ENCODE results near the gene SMIM26.
"Not testable (repeated sequence)": the region's sequence is repeated elsewhere in the genome, so short reads cannot be mapped to it uniquely, and the experiment has no call there.

The SMIM26 gene

GRCh38 chr20:18566892-18567738, at the start of gene SMIM26:
SMIM26 (plus strand) TSS chr20:18567432; CDS start chr20:18567479, 47 bp downstream.
- Histone ChIP-seq H3K4me3 (ENCODE audit: low read length) (peak within 1 kb of the TSS; percentile 98), H3K9ac (ENCODE audit: low read length) (peak within 1 kb of the TSS; percentile 91), H3K4me1 (ENCODE audit: control insufficient read depth, low read depth, low read length) (no peaks in the 10 kb centered on the region), H3K27ac (ENCODE audit: low read length) (peak within 1 kb of the TSS; percentile 38), H3K27me3 (ENCODE audit: control insufficient read depth, insufficient read depth, low read length) (no peaks in the 10 kb centered on the region), H3K9me3 (ENCODE audit: control insufficient read depth, low read depth, low read length) (no peaks in the 10 kb centered on the region), H3K36me3 (ENCODE audit: control insufficient read depth, low read depth, low read length) (peaks cover 16% of the 10 kb centered on the region)

GRCh38 chr20:18522066-18522465, 45.2 kb upstream of the SMIM26 start:
- peaks cover 27% of the 10 kb centered on the region for H3K36me3 ChIP-seq (ENCODE audit: control insufficient read depth, low read depth, low read length)

GRCh38 chr20:18523066-18523465, 44.2 kb upstream of the SMIM26 start:
- H3K27me3 ChIP-seq (ENCODE audit: control insufficient read depth, insufficient read depth, low read length), result no peaks in the 10 kb centered on the region
- H3K27ac ChIP-seq (ENCODE audit: low read length), result no peak overlapping the region
- no peaks in the 10 kb centered on the region for H3K9me3 ChIP-seq (ENCODE audit: control insufficient read depth, low read depth, low read length)
- H3K4me3 ChIP-seq (ENCODE audit: low read length), result no peak overlapping the region
- no peaks in the 10 kb centered on the region for H3K4me1 ChIP-seq (ENCODE audit: control insufficient read depth, low read depth, low read length)
- H3K9ac ChIP-seq (ENCODE audit: low read length), result no peak overlapping the region
- peaks cover 37% of the 10 kb centered on the region for H3K36me3 ChIP-seq (ENCODE audit: control insufficient read depth, low read depth, low read length)

More at GRCh38 chr20:18522066-18522465, 45.2 kb upstream of the SMIM26 start:
- not testable (repeated sequence) for H3K4me3 ChIP-seq (ENCODE audit: low read length); H3K27ac ChIP-seq (ENCODE audit: low read length); H3K4me1 ChIP-seq (ENCODE audit: control insufficient read depth, low read depth, low read length); H3K27me3 ChIP-seq (ENCODE audit: control insufficient read depth, insufficient read depth, low read length); H3K9me3 ChIP-seq (ENCODE audit: control insufficient read depth, low read depth, low read length); H3K9ac ChIP-seq (ENCODE audit: low read length)

GRCh38 chr20:18524646-18525045, 42.6 kb upstream of the SMIM26 start:
- no peaks in the 10 kb centered on the region for H3K27me3 ChIP-seq (ENCODE audit: control insufficient read depth, insufficient read depth, low read length)
- H3K36me3 ChIP-seq (ENCODE audit: control insufficient read depth, low read depth, low read length), result peaks cover 52% of the 10 kb centered on the region
- H3K9me3 ChIP-seq (ENCODE audit: control insufficient read depth, low read depth, low read length), result no peaks in the 10 kb centered on the region
- H3K27ac ChIP-seq (ENCODE audit: low read length), result no peak overlapping the region
- no peaks in the 10 kb centered on the region for H3K4me1 ChIP-seq (ENCODE audit: control insufficient read depth, low read depth, low read length)
- H3K4me3 ChIP-seq (ENCODE audit: low read length), result no peak overlapping the region
- no peak overlapping the region for H3K9ac ChIP-seq (ENCODE audit: low read length)

GRCh38 chr20:18526761-18527160, 40.5 kb upstream of the SMIM26 start:
- H3K9ac ChIP-seq (ENCODE audit: low read length); H3K27ac ChIP-seq (ENCODE audit: low read length); H3K27me3 ChIP-seq (ENCODE audit: control insufficient read depth, insufficient read depth, low read length); H3K4me1 ChIP-seq (ENCODE audit: control insufficient read depth, low read depth, low read length); H3K9me3 ChIP-seq (ENCODE audit: control insufficient read depth, low read depth, low read length); H3K4me3 ChIP-seq (ENCODE audit: low read length): not testable (repeated sequence)
- peaks cover 68% of the 10 kb centered on the region for H3K36me3 ChIP-seq (ENCODE audit: control insufficient read depth, low read depth, low read length)

GRCh38 chr20:18527339-18527738, 39.9 kb upstream of the SMIM26 start:
- Histone ChIP-seq H3K9ac (ENCODE audit: low read length) (no peak overlapping the region), H3K9me3 (ENCODE audit: control insufficient read depth, low read depth, low read length) (no peaks in the 10 kb centered on the region), H3K27me3 (ENCODE audit: control insufficient read depth, insufficient read depth, low read length) (no peaks in the 10 kb centered on the region), H3K36me3 (ENCODE audit: control insufficient read depth, low read depth, low read length) (peaks cover 73% of the 10 kb centered on the region), H3K27ac (ENCODE audit: low read length) (no peak overlapping the region), H3K4me3 (ENCODE audit: low read length) (no peak overlapping the region), H3K4me1 (ENCODE audit: control insufficient read depth, low read depth, low read length) (no peaks in the 10 kb centered on the region)

- Histone ChIP-seq H3K4me3 (ENCODE audit: low read length) (no peak overlapping the region), H3K4me1 (ENCODE audit: control insufficient read depth, low read depth, low read length) (no peaks in the 10 kb centered on the region), H3K27ac (ENCODE audit: low read length) (no peak overlapping the region), H3K9ac (ENCODE audit: low read length) (no peak overlapping the region), H3K9me3 (ENCODE audit: control insufficient read depth, low read depth, low read length) (no peaks in the 10 kb centered on the region), H3K27me3 (ENCODE audit: control insufficient read depth, insufficient read depth, low read length) (no peaks in the 10 kb centered on the region), H3K36me3 (ENCODE audit: control insufficient read depth, low read depth, low read length) (peaks cover 78% of the 10 kb centered on the region)
Measured at GRCh38 chr20:18527836-18528235, 39.4 kb upstream of the SMIM26 start.

- Histone ChIP-seq H3K4me1 (ENCODE audit: control insufficient read depth, low read depth, low read length) (no peaks in the 10 kb centered on the region), H3K4me3 (ENCODE audit: low read length) (no peak overlapping the region), H3K9me3 (ENCODE audit: control insufficient read depth, low read depth, low read length) (no peaks in the 10 kb centered on the region), H3K9ac (ENCODE audit: low read length) (no peak overlapping the region), H3K27me3 (ENCODE audit: control insufficient read depth, insufficient read depth, low read length) (no peaks in the 10 kb centered on the region), H3K36me3 (ENCODE audit: control insufficient read depth, low read depth, low read length) (peaks cover 89% of the 10 kb centered on the region), H3K27ac (ENCODE audit: low read length) (no peak overlapping the region)
Measured at GRCh38 chr20:18529041-18529440, 38.2 kb upstream of the SMIM26 start.

- peaks cover 75% of the 10 kb centered on the region for H3K36me3 ChIP-seq (ENCODE audit: control insufficient read depth, low read depth, low read length)
Measured at GRCh38 chr20:18532626-18533025, 34.6 kb upstream of the SMIM26 start.

GRCh38 chr20:18533491-18533890, 33.7 kb upstream of the SMIM26 start:
- H3K36me3 ChIP-seq (ENCODE audit: control insufficient read depth, low read depth, low read length), result peaks cover 69% of the 10 kb centered on the region
- H3K27ac ChIP-seq (ENCODE audit: low read length), result no peak overlapping the region
- H3K9me3 ChIP-seq (ENCODE audit: control insufficient read depth, low read depth, low read length), result no peaks in the 10 kb centered on the region
- H3K9ac ChIP-seq (ENCODE audit: low read length), result no peak overlapping the region
- H3K4me1 ChIP-seq (ENCODE audit: control insufficient read depth, low read depth, low read length), result no peaks in the 10 kb centered on the region
- H3K27me3 ChIP-seq (ENCODE audit: control insufficient read depth, insufficient read depth, low read length), result no peaks in the 10 kb centered on the region
- H3K4me3 ChIP-seq (ENCODE audit: low read length), result no peak overlapping the region

More at GRCh38 chr20:18532626-18533025, 34.6 kb upstream of the SMIM26 start:
- no peak overlapping the region for H3K9ac ChIP-seq (ENCODE audit: low read length)
- H3K4me1 ChIP-seq (ENCODE audit: control insufficient read depth, low read depth, low read length), result no peaks in the 10 kb centered on the region
- no peak overlapping the region for H3K4me3 ChIP-seq (ENCODE audit: low read length)
- no peak overlapping the region for H3K27ac ChIP-seq (ENCODE audit: low read length)
- H3K27me3 ChIP-seq (ENCODE audit: control insufficient read depth, insufficient read depth, low read length), result no peaks in the 10 kb centered on the region
- no peaks in the 10 kb centered on the region for H3K9me3 ChIP-seq (ENCODE audit: control insufficient read depth, low read depth, low read length)

- H3K27me3 ChIP-seq (ENCODE audit: control insufficient read depth, insufficient read depth, low read length), result no peaks in the 10 kb centered on the region
- H3K4me1 ChIP-seq (ENCODE audit: control insufficient read depth, low read depth, low read length), result no peaks in the 10 kb centered on the region
- H3K9me3 ChIP-seq (ENCODE audit: control insufficient read depth, low read depth, low read length), result no peaks in the 10 kb centered on the region
- no peak overlapping the region for H3K4me3 ChIP-seq (ENCODE audit: low read length)
- H3K27ac ChIP-seq (ENCODE audit: low read length), result no peak overlapping the region
- H3K9ac ChIP-seq (ENCODE audit: low read length), result no peak overlapping the region
- peaks cover 64% of the 10 kb centered on the region for H3K36me3 ChIP-seq (ENCODE audit: control insufficient read depth, low read depth, low read length)
Measured at GRCh38 chr20:18533978-18534644, 33.1 kb upstream of the SMIM26 start.

Data from iPS-18a (cell line).